ENCODE measurements around the gene SAMD11.

GRCh38 chr1:910881-911721 is 12.6 kb upstream of the SAMD11 start:
- TF ChIP-seq SUZ12 (IDR thresholded peaks at IDR 0.05; ENCODE audit: unreplicated experiment) = no peak
- TF ChIP-seq ZZZ3 (IDR thresholded peaks at IDR 0.05; ENCODE audit: control insufficient read depth, insufficient read length, low read depth) = no peak
- TF ChIP-seq GABPA (IDR thresholded peaks at IDR 0.05; ENCODE audit: low read depth) = no peak
- no peak for TF ChIP-seq CTCF (IDR thresholded peaks at IDR 0.05 in 2 of 3, conservative IDR thresholded peaks at IDR 0.05 in 1 of 3; ENCODE audit: control insufficient read depth in 2 of 3, extremely low read depth in 1 of 3, insufficient read depth in 1 of 3, low read depth in 3 of 3, low read length in 3 of 3)
- no peak for TF ChIP-seq JUND (IDR thresholded peaks at IDR 0.05; ENCODE audit: low read depth, low read length)
- TF ChIP-seq ATF3 (IDR thresholded peaks at IDR 0.05; ENCODE audit: borderline replicate concordance, extremely low read depth, low read depth, low read length) = no peak
- TF ChIP-seq TAF1 (IDR thresholded peaks at IDR 0.05; ENCODE audit: borderline replicate concordance, low read depth, low read length) = no peak
- TF ChIP-seq RB1 (IDR thresholded peaks at IDR 0.05; ENCODE audit: borderline replicate concordance) = no peak
- no peak for TF ChIP-seq PRDM15 (CRISPR knock-in tag; IDR thresholded peaks at IDR 0.05)
- TF ChIP-seq SMAD5 (IDR thresholded peaks at IDR 0.05; ENCODE audit: low read depth) = no peak
- no peak for TF ChIP-seq TCF3 (IDR thresholded peaks at IDR 0.05; ENCODE audit: borderline replicate concordance, insufficient read depth, low read depth, low read length)
- TF ChIP-seq SREBF2 (IDR thresholded peaks at IDR 0.05; ENCODE audit: low read length) = no peak
